Midbrain (tissue), 1 donor: ENCODE results near the gene GPR162.
"Not testable (repeated sequence)": the region's sequence is repeated elsewhere in the genome, so short reads cannot be mapped to it uniquely, and the experiment has no call there.

Experiments
- DNase-seq: peaks from one replicate; lab custom pipeline; 2025; lab: John Stamatoyannopoulos, UW

GPR162 gene

DNA sequence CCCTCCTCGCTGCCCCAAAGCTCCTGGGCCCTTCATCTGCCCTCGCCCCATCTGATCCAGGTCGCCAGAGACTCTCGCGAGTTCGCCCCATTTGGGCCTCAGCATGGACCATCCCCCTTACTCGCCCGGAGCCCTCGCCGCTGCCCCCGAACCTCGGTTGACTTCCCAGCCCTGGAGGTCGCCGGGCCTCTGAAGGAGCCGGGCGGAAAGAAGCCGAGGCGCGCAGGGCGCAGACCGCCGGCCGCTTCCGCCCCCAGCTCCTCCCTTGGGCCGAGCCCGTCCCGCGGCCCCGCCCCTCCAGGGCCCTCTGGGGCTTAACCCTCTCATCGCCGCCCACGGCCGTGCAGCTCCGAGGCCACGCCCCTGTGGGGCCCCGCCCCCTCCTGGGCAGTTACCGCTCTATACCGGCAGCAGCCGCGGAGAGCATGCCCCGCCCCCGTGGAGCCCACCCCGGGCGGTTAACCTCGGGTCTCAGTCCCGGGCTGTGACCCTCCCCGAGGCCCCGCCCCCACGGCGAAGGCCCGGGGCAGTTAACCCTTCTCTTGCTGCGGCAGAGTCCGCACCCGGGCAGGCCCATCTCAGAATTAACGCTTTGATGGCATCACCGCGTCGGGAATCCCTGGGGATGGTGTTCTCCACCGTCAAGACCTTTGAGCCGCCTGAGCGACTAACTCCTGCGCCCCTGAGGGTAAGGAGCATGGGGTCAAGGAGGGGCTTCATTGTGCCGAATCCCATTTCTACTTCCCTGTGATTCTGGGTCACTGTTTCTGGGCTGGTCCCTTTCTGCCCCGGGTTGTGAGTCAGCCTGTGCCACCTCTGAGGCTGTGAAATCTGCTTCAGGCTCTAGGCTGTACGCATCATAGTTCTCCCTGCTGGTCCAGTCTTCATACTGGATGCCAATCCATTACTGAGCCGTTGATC is 51.7 kb downstream of the GPR162 start, which contains the start of gene SPSB2:
SPSB2 (minus strand) TSS at position 210 of the 921 bp plus-strand sequence. CDS start 402 bp downstream, outside the sequence.
- peak; percentile 91 for DNase-seq

DNA sequence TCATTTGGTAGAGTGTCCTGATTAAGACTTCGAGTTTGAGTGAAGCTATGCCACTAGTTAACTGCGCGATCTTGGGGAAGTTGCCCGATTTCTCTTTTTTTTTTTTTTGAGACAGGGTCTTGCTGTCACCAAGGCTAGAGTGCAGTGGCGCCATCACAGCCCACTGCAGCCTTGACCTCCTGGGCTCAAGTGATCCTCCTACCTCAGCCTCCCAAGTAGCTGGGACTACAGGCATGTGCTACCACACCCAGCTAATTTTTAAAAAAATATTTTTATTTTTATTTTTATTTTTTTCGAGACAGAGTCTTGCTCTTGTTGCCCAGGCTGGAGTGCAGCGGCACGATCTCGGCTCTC is 52.4 kb downstream of the GPR162 start:
- DNase-seq, result not testable (repeated sequence)
